ENCODE data around the gene MRPS7.

GRCh38 chr17:75252039-75252816 lies 9.5 kb upstream of the MRPS7 start:
- TF ChIP-seq CTCF (IDR thresholded peaks at IDR 0.05) (no peak), POLR2A (IDR thresholded peaks at IDR 0.05) (no peak), EP300 (IDR thresholded peaks at IDR 0.05) (no peak)

All from ovary (tissue), 3 donors.